ENCODE results near the gene NPSR1. TPM values are rescaled to one million over a fixed set of nuclear protein-coding genes. Genes with fewer than 3 reads are reported as not detected.

NPSR1 gene
- total RNA-seq, 2 experiments from 2014 or later: not detected

GRCh38 chr7:34830390-34830789, 172.4 kb downstream of the NPSR1 start:
- POLR2A ChIA-PET: no interaction called here
- CTCF ChIA-PET: no interaction called here
- no peaks in the 10 kb centered on the region for H3K36me3 Mint-ChIP-seq (ENCODE audit: low read depth)

DNA sequence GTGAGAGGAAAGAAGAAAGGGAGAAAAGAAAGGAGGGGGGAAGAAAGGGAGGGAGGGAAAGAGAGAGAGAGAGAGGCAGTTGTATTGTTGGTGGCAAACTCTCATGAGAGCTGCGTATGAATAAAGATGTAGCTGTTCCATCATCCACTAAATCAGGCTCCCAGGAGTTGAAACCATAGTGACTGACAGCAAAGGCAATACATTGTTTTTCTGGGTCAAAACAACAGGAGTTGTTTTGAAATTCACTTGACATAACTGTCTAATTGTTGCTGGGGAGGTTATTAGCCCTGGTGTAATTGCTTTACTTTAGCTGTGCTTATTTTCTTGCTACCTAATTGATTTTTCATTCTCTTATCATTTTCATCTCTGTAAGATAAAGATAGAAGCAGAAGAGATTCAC, 173.4 kb downstream of the NPSR1 start:
- ChIA-PET POLR2A (no interaction called here), CTCF (no interaction called here)
- no peaks in the 10 kb centered on the region for H3K9me3 Mint-ChIP-seq (ENCODE audit: insufficient read depth)
- ATAC-seq (no peak), DNase-seq (no peak)
- H3K4me1 Mint-ChIP-seq (ENCODE audit: low read depth): no peaks in the 10 kb centered on the region
- no peak overlapping the region for H3K27ac Mint-ChIP-seq
- no peak overlapping the region for H3K4me3 Mint-ChIP-seq
- no peaks in the 10 kb centered on the region for H3K36me3 Mint-ChIP-seq (ENCODE audit: low read depth)
- peaks cover 2% of the 10 kb centered on the region for H3K27me3 Mint-ChIP-seq (ENCODE audit: low read depth)

More at GRCh38 chr7:34830390-34830789, 172.4 kb downstream of the NPSR1 start:
- Mint-ChIP-seq H3K4me3 (no peak overlapping the region), H3K27ac (no peak overlapping the region), H3K27me3 (ENCODE audit: low read depth) (peaks cover 2% of the 10 kb centered on the region), H3K4me1 (ENCODE audit: low read depth) (no peaks in the 10 kb centered on the region), H3K9me3 (ENCODE audit: insufficient read depth) (no peaks in the 10 kb centered on the region)
- DNase-seq: no peak
- ATAC-seq: no peak

- no peaks in the 10 kb centered on the region for H3K36me3 Mint-ChIP-seq (ENCODE audit: low read depth)
- DNase-seq: no peak
- ATAC-seq: no peak
- no peaks in the 10 kb centered on the region for H3K9me3 Mint-ChIP-seq (ENCODE audit: insufficient read depth)
- H3K4me3 Mint-ChIP-seq: no peak overlapping the region
- no peak overlapping the region for H3K27ac Mint-ChIP-seq
- CTCF ChIA-PET: no interaction called here
- no peaks in the 10 kb centered on the region for H3K4me1 Mint-ChIP-seq (ENCODE audit: low read depth)
- H3K27me3 Mint-ChIP-seq (ENCODE audit: low read depth): peaks cover 2% of the 10 kb centered on the region
- POLR2A ChIA-PET: no interaction called here
These were observed 174.0 kb downstream of the NPSR1 start for GRCh38 chr7:34832020-34832419.

DNA sequence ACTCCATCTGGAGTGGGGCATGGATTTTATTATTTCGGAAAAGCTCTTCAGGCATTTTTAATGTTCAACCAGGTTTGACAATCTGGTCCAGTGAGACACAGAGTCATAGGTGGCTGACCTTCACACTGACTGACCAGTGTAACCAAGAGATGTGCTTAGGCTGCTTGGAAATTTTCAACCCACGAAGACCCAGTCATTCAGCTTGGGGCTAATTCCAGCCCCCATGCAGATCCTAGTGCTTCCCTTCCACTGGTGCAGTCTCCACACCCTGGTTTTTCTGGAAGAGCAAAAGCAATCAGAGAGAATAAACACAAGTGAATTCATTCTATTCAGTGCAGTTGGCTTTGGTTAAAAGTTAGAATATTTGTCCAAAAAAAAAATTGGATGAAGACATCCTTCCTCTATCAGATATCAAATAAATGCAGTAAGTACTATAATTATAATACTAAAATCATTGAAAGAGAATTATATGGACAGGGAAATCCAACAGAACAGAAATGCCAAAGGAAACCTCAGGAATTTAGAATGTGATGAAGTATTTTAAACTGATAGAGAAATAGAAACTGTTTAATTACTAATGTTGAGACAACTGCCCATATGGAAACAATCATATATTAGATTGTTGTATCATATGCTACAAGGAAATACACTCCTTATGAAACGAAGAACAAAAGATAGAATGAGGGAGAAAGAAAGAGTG, 178.0 kb downstream of the NPSR1 start:
- Mint-ChIP-seq H3K36me3 (ENCODE audit: low read depth) (no peaks in the 10 kb centered on the region), H3K27me3 (ENCODE audit: low read depth) (peaks cover 2% of the 10 kb centered on the region), H3K27ac (no peak overlapping the region), H3K4me3 (no peak overlapping the region), H3K9me3 (ENCODE audit: insufficient read depth) (no peaks in the 10 kb centered on the region), H3K4me1 (ENCODE audit: low read depth) (no peaks in the 10 kb centered on the region)
- ChIA-PET CTCF (interaction anchor here (0.7 to 1.0 kb wide), 2 partner anchors 12 to 1229 kb away, joined by 4 to 5 read pairs; no protein-coding TSS in a partner anchor), POLR2A (no interaction called here)
- DNase-seq (no peak), ATAC-seq (no peak)

DNA sequence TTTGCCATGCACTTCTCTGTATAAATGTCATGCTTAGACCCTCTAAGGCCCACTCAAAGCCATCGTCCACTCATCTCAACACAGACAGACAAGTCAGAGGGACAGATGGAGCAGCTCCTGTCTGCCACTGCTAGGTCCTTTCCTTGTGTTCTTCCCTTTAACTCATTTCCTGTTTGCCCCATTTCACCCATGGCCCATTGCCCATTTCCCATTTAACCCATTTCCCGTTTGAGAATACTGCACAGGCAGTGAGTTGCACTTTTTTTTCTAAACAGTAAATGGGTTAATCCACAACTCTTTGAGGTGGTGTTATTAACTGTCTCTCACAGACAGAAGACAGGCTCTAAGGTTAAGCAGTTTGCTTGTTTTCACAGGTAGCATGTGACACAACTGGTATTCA, 179.3 kb downstream of the NPSR1 start:
- Mint-ChIP-seq H3K27ac (no peak overlapping the region), H3K4me1 (ENCODE audit: low read depth) (no peaks in the 10 kb centered on the region), H3K4me3 (no peak overlapping the region), H3K36me3 (ENCODE audit: low read depth) (no peaks in the 10 kb centered on the region), H3K9me3 (ENCODE audit: insufficient read depth) (no peaks in the 10 kb centered on the region), H3K27me3 (ENCODE audit: low read depth) (peaks cover 2% of the 10 kb centered on the region)
- ChIA-PET POLR2A (no interaction called here), CTCF (no interaction called here)
- DNase-seq: no peak
- ATAC-seq: no peak

DNA sequence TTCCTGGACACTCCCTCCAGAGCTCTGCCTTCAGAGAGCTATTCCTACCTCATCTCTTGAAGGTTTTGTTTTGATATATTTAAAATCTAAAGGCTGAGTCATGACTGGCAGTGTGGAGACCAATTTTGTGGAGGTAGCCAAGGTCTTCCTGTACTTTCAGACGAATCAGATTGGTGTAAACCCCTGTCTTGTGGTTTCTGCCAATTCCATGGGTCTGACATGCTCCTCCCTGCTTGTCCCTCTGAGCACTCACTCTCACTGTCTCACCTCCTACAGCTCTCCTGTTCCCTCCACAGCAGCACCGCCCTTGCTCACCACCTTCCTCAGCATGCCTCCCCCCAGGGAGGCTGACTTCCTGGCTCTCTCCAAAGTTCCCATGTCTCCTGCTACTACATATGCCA, 179.8 kb downstream of the NPSR1 start:
- DNase-seq (no peak), ATAC-seq (no peak)
- H3K9me3 Mint-ChIP-seq (ENCODE audit: insufficient read depth): no peaks in the 10 kb centered on the region
- no peaks in the 10 kb centered on the region for H3K36me3 Mint-ChIP-seq (ENCODE audit: low read depth)
- no peaks in the 10 kb centered on the region for H3K4me1 Mint-ChIP-seq (ENCODE audit: low read depth)
- peaks cover 2% of the 10 kb centered on the region for H3K27me3 Mint-ChIP-seq (ENCODE audit: low read depth)
- ChIA-PET CTCF (no interaction called here), POLR2A (no interaction called here)
- H3K4me3 Mint-ChIP-seq: no peak overlapping the region
- no peak overlapping the region for H3K27ac Mint-ChIP-seq

GRCh38 chr7:34838329-34838728, 180.3 kb downstream of the NPSR1 start:
- Mint-ChIP-seq H3K27ac (no peak overlapping the region), H3K4me1 (ENCODE audit: low read depth) (no peaks in the 10 kb centered on the region)

GRCh38 chr7:34839645-34840044, 181.6 kb downstream of the NPSR1 start:
- Mint-ChIP-seq H3K4me1 (ENCODE audit: low read depth) (no peaks in the 10 kb centered on the region), H3K36me3 (ENCODE audit: low read depth) (no peaks in the 10 kb centered on the region), H3K9me3 (ENCODE audit: insufficient read depth) (no peaks in the 10 kb centered on the region), H3K27me3 (ENCODE audit: low read depth) (peaks cover 2% of the 10 kb centered on the region), H3K27ac (no peak overlapping the region), H3K4me3 (no peak overlapping the region)
- POLR2A ChIA-PET: no interaction called here
- DNase-seq (no peak), ATAC-seq (no peak)
- CTCF ChIA-PET: no interaction called here

More at GRCh38 chr7:34838329-34838728, 180.3 kb downstream of the NPSR1 start:
- POLR2A ChIA-PET: no interaction called here
- H3K4me3 Mint-ChIP-seq: no peak overlapping the region
- peaks cover 2% of the 10 kb centered on the region for H3K27me3 Mint-ChIP-seq (ENCODE audit: low read depth)
- no peaks in the 10 kb centered on the region for H3K36me3 Mint-ChIP-seq (ENCODE audit: low read depth)
- DNase-seq (no peak), ATAC-seq (no peak)
- CTCF ChIA-PET: no interaction called here
- H3K9me3 Mint-ChIP-seq (ENCODE audit: insufficient read depth): no peaks in the 10 kb centered on the region

- no peak for ATAC-seq
- DNase-seq: no peak
- H3K4me1 Mint-ChIP-seq (ENCODE audit: low read depth): no peaks in the 10 kb centered on the region
- H3K36me3 Mint-ChIP-seq (ENCODE audit: low read depth): no peaks in the 10 kb centered on the region
- no peak overlapping the region for H3K27ac Mint-ChIP-seq
- ChIA-PET POLR2A (no interaction called here), CTCF (no interaction called here)
- H3K9me3 Mint-ChIP-seq (ENCODE audit: insufficient read depth): no peaks in the 10 kb centered on the region
- H3K27me3 Mint-ChIP-seq (ENCODE audit: low read depth): peaks cover 2% of the 10 kb centered on the region
- H3K4me3 Mint-ChIP-seq: no peak overlapping the region
These were observed 182.3 kb downstream of the NPSR1 start for GRCh38 chr7:34840176-34840785.

DNA sequence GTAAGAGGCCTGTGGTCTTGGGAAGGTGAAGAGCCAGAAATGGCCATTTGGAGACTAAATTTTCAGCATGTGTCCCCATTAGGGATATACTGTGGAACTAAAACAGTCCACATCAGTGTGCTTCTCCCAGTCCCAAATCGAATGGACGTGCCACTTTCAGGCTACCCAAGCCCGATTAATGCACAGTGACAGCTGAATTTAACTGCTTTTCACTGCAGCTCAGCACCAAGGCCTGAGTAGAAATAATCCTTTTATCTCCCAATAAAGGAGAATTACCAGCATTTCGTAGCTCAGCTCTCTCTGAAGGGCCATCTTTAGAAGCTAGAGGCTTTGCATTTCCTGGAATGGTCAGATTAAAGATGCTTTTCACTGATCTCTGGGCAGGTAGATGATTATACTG, 183.3 kb downstream of the NPSR1 start:
- peaks cover 2% of the 10 kb centered on the region for H3K27me3 Mint-ChIP-seq (ENCODE audit: low read depth)
- CTCF ChIA-PET: no interaction called here
- ATAC-seq (no peak), DNase-seq (no peak)
- no peak overlapping the region for H3K4me3 Mint-ChIP-seq
- POLR2A ChIA-PET: no interaction called here
- H3K9me3 Mint-ChIP-seq (ENCODE audit: insufficient read depth): no peaks in the 10 kb centered on the region
- H3K36me3 Mint-ChIP-seq (ENCODE audit: low read depth): no peaks in the 10 kb centered on the region
- H3K27ac Mint-ChIP-seq: no peak overlapping the region
- H3K4me1 Mint-ChIP-seq (ENCODE audit: low read depth): no peaks in the 10 kb centered on the region

GRCh38 chr7:34842782-34843181, 184.8 kb downstream of the NPSR1 start:
- CTCF ChIA-PET: no interaction called here
- H3K4me1 Mint-ChIP-seq (ENCODE audit: low read depth): no peaks in the 10 kb centered on the region
- H3K27me3 Mint-ChIP-seq (ENCODE audit: low read depth): peaks cover 2% of the 10 kb centered on the region
- H3K36me3 Mint-ChIP-seq (ENCODE audit: low read depth): no peaks in the 10 kb centered on the region
- H3K27ac Mint-ChIP-seq: no peak overlapping the region
- DNase-seq (no peak), ATAC-seq (no peak)
- H3K4me3 Mint-ChIP-seq: no peak overlapping the region
- no peaks in the 10 kb centered on the region for H3K9me3 Mint-ChIP-seq (ENCODE audit: insufficient read depth)
- POLR2A ChIA-PET: no interaction called here

GRCh38 chr7:34844406-34844805, 186.4 kb downstream of the NPSR1 start:
- no peaks in the 10 kb centered on the region for H3K4me1 Mint-ChIP-seq (ENCODE audit: low read depth)
- H3K9me3 Mint-ChIP-seq (ENCODE audit: insufficient read depth): no peaks in the 10 kb centered on the region
- POLR2A ChIA-PET: no interaction called here
- H3K4me3 Mint-ChIP-seq: no peak overlapping the region
- DNase-seq (no peak), ATAC-seq (no peak)
- H3K27me3 Mint-ChIP-seq (ENCODE audit: low read depth): no peaks in the 10 kb centered on the region
- no peaks in the 10 kb centered on the region for H3K36me3 Mint-ChIP-seq (ENCODE audit: low read depth)
- H3K27ac Mint-ChIP-seq: no peak overlapping the region
- CTCF ChIA-PET: no interaction called here

Data from activated CD8-positive, alpha-beta T cell treated with anti-CD3 and anti-CD28 coated beads, Interleukin-2, amount 10 ng/mL, durations not matched to agents 7 days and 5 days (primary cell).